Measurements from ENCODE around the gene PANK2. TPM values are rescaled to one million over a fixed set of nuclear protein-coding genes. Genes with fewer than 3 reads are reported as not detected.

PANK2 gene
- total RNA-seq, 1 donor from 2014 or later = 55.3 TPM

DNA sequence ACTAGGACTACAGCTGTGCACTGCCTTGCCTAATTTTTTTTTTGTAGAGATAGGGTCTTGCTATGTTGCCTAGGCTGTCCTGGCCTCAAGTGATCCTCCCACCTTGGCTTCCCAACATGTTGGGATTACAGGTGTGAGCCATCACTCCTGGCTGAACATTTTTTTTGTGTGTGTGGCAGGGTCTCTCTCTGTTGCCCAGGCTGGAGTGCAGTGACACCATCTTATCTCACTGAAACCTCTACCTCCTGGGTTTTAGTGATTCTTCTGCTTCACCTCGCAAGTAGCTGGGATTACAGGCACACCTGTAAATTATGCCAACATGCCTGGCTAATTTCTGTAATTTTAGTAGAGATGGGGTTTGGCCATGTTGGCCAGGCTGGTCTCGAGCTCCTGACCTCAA is 25.3 kb downstream of the PANK2 start:
- DNase-seq (ENCODE audit: extremely low spot score, unreplicated experiment) = peak; percentile 24
- H3K27ac Mint-ChIP-seq = no peak overlapping the region
- no peak overlapping the region for H3K4me3 Mint-ChIP-seq
- no peaks in the 10 kb centered on the region for H3K27me3 Mint-ChIP-seq
- H3K36me3 Mint-ChIP-seq = peaks cover 53% of the 10 kb centered on the region
- TF ChIP-seq, protein P1, sequence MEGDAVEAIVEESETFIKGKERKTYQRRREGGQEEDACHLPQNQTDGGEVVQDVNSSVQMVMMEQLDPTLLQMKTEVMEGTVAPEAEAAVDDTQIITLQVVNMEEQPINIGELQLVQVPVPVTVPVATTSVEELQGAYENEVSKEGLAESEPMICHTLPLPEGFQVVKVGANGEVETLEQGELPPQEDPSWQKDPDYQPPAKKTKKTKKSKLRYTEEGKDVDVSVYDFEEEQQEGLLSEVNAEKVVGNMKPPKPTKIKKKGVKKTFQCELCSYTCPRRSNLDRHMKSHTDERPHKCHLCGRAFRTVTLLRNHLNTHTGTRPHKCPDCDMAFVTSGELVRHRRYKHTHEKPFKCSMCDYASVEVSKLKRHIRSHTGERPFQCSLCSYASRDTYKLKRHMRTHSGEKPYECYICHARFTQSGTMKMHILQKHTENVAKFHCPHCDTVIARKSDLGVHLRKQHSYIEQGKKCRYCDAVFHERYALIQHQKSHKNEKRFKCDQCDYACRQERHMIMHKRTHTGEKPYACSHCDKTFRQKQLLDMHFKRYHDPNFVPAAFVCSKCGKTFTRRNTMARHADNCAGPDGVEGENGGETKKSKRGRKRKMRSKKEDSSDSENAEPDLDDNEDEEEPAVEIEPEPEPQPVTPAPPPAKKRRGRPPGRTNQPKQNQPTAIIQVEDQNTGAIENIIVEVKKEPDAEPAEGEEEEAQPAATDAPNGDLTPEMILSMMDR (conservative IDR thresholded peaks at IDR 0.05) = no peak
- H3K9me3 Mint-ChIP-seq = no peaks in the 10 kb centered on the region
- H3K4me1 Mint-ChIP-seq (ENCODE audit: unreplicated experiment) = no peaks in the 10 kb centered on the region

DNA sequence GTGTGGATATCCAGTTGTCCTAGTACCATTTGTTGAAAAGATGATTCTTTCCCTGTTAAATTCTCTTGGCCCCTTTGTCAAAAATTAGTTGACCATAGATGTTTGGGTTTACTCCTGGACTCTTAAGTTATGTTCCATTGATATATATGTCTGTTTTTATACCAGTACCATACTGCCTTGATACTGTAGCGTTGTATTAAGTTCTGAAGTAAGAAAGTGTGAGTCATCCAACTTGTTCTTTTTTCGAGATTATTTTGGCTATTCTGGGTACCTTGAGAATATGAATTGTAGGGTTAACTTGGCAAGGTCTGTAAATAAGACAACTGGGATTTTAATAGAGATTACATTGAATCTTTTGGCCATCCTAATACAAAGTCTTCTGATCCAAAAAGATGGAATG is 26.5 kb downstream of the PANK2 start:
- Mint-ChIP-seq H3K9me3 (no peaks in the 10 kb centered on the region), H3K27me3 (no peaks in the 10 kb centered on the region), H3K27ac (no peak overlapping the region), H3K36me3 (peaks cover 49% of the 10 kb centered on the region), H3K4me1 (ENCODE audit: unreplicated experiment) (no peaks in the 10 kb centered on the region), H3K4me3 (no peak overlapping the region)
- no peak for DNase-seq (ENCODE audit: extremely low spot score, unreplicated experiment)
- TF ChIP-seq, protein P1 (conservative IDR thresholded peaks at IDR 0.05) = no peak

DNA sequence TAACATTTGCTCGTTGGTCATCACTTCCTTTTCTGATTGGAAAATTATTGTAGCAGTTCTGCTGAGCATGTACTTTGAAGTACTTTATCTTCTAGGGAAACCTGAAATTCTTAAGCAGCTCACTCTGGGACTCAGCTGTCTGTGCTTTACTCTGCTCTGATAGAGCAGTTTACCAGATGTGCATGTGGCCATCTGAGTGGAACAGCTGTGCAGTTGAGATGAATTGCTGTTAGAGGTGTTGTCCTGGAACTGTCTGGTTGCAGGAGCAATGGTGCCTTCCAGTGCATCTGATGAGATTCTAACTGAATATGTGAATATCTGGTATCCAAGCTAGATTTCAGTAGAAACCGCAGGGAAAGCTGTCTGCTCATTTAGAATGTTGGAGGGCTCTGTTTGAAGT is 27.2 kb downstream of the PANK2 start:
- DNase-seq (ENCODE audit: extremely low spot score, unreplicated experiment) = no peak
- H3K27ac Mint-ChIP-seq = no peak overlapping the region

DNA sequence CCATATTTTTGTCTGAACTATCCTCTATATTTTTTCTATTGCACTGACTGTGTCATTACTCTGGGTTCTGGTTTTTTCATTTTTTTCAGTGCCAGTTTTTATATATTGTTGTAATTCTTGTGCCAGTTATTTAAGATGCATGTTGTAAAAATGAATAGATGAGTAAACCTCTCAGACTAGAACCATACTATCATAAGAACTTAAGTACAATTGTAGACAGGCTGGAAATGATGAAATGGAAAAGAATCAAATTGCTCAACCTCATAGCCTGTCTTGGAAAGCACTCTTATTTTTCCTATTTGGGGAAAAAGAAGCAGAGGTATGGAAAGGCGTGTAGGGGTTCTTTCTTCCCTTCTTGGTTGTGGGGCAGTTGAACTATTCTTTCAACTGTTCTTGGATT is 30.2 kb downstream of the PANK2 start:
- no peak overlapping the region for H3K4me3 Mint-ChIP-seq
- peaks cover 30% of the 10 kb centered on the region for H3K36me3 Mint-ChIP-seq
- no peak overlapping the region for H3K27ac Mint-ChIP-seq
- TF ChIP-seq, protein P1 (conservative IDR thresholded peaks at IDR 0.05) = no peak
- DNase-seq (ENCODE audit: extremely low spot score, unreplicated experiment) = no peak
- H3K4me1 Mint-ChIP-seq (ENCODE audit: unreplicated experiment) = no peaks in the 10 kb centered on the region
- H3K27me3 Mint-ChIP-seq = no peaks in the 10 kb centered on the region
- no peaks in the 10 kb centered on the region for H3K9me3 Mint-ChIP-seq

More for the DNA sequence above, 27.2 kb downstream of the PANK2 start:
- peaks cover 46% of the 10 kb centered on the region for H3K36me3 Mint-ChIP-seq
- no peaks in the 10 kb centered on the region for H3K27me3 Mint-ChIP-seq
- no peak overlapping the region for H3K4me3 Mint-ChIP-seq
- H3K9me3 Mint-ChIP-seq = no peaks in the 10 kb centered on the region
- TF ChIP-seq, protein P1 (conservative IDR thresholded peaks at IDR 0.05) = no peak
- H3K4me1 Mint-ChIP-seq (ENCODE audit: unreplicated experiment) = no peaks in the 10 kb centered on the region

DNA sequence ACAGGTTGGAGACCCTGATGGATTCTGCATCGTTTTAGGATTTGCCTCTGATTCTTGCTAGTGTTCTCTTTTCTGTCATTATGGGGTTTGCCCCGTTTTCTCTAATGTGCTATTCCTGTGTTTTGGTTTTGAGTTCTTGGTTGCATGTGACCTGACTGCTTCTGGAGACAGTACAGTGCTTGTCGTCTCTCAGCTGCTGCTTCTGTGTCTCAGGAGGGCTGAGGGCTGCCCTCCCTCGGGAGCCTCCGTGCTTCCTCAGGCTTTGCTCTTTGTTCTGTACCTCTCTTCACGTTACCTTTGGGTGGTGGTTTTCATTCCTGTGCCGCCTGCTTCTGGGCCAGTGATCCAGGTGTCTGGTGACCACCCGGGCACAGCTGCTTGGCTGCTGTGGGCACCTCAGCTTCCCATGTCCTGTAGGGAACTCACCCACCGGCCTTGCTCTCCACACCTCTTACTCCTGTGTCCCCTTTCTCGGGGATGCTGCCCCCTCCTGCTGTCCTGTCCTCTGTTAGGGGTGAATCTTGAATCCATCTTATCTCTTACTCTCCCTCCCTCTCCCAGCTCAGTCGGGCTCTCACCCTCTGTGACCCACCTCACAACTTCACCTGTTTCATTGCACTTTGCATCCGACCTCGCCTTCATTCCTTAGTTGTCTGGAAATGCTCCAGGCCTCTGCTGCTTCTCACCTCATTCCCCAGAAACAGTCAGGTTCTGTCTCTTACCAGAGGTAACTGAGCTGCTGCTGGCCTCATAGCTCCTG is 33.2 kb downstream of the PANK2 start:
- Mint-ChIP-seq H3K27ac (peak overlapping the region; percentile 84), H3K27me3 (no peaks in the 10 kb centered on the region), H3K9me3 (no peaks in the 10 kb centered on the region), H3K4me1 (ENCODE audit: unreplicated experiment) (peaks cover 11% of the 10 kb centered on the region), H3K4me3 (no peak overlapping the region), H3K36me3 (peaks cover 15% of the 10 kb centered on the region)
- DNase-seq (ENCODE audit: extremely low spot score, unreplicated experiment) = no peak
- TF ChIP-seq, protein P1 (conservative IDR thresholded peaks at IDR 0.05) = no peak

Data from type B pancreatic cell (in vitro differentiated cells).